HAP-1 (cell line): ENCODE data around the gene MPV17L.
"Not testable (repeated sequence)": the region's sequence is repeated elsewhere in the genome, so short reads cannot be mapped to it uniquely, and the experiment has no call there.

Experiments
- DNase-seq, 2 experiments: peaks; one replicate each; pipeline ENCODE4 v3.0.0-alpha.2; 2016 to 2020; ENCODE audit warnings: low spot score in 2 of 2
- H3K27me3 ChIP-seq: fragments of 250-450 bp; sonication (Bioruptor Pico); 2 replicates; pipeline ENCODE4 v1.5.1; 2020; ENCODE audit warnings: low read depth, mild to moderate bottlenecking, moderate library complexity
- H3K36me3 ChIP-seq: fragments of 250-450 bp; sonication (Bioruptor Pico); replicated peaks from 2 replicates; pipeline ENCODE4 v1.5.1; 2020; ENCODE audit warnings: mild to moderate bottlenecking
- H3K4me1 ChIP-seq: fragments of 250-450 bp; sonication (Bioruptor Pico); 2 replicates; pipeline ENCODE4 v1.5.1; 2020; ENCODE audit warnings: mild to moderate bottlenecking
- H3K4me3 ChIP-seq: fragments of 250-450 bp; sonication (Bioruptor Pico); 2 replicates; pipeline ENCODE4 v1.5.1; 2020; ENCODE audit warnings: mild to moderate bottlenecking, moderate library complexity
- H3K9me3 ChIP-seq: fragments of 250-450 bp; sonication (Bioruptor Pico); 2 replicates; pipeline ENCODE4 v1.5.1; 2020; ENCODE audit warnings: mild to moderate bottlenecking, moderate library complexity
- in situ Hi-C: fragments of 300-500 bp; cut with MboI; formaldehyde crosslinking; loops from 3 replicates; pipeline ENCODE4 v1.14.3; 2020; ENCODE audit warnings: low sequenced_read_pairs, inconsistent platforms, mixed read lengths

The MPV17L gene

DNA sequence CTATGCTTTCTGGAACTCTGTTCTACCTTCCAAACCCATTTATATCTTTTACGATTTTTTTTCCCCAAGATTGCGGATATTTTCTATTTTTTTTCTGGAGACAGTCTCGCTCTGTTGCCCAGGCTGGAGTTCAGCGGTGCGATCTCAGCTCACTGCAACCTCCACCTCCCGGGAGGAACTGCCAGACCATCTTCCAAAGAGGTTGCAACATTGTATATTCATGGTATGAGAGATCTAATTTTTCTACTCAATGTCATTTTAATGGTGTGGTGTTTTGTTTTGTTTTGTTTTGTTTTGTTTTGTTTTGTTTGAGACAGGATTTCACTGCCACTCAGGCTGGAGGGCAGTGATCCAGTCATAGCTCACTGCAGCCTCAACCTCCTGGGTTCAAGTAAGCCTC lies 30.3 kb downstream of the MPV17L start:
- no peaks in the 10 kb centered on the region for H3K9me3 ChIP-seq
- no peak for DNase-seq
- in situ Hi-C loops, result no loop called here
- no peaks in the 10 kb centered on the region for H3K27me3 ChIP-seq
- no peak overlapping the region for H3K4me3 ChIP-seq
- no peaks in the 10 kb centered on the region for H3K36me3 ChIP-seq
- no peaks in the 10 kb centered on the region for H3K4me1 ChIP-seq

- Histone ChIP-seq H3K4me3 (no peak overlapping the region), H3K36me3 (no peaks in the 10 kb centered on the region), H3K4me1 (no peaks in the 10 kb centered on the region), H3K9me3 (no peaks in the 10 kb centered on the region), H3K27me3 (no peaks in the 10 kb centered on the region)
- no peak for DNase-seq
- in situ Hi-C loops, result no loop called here
These were observed 31.2 kb downstream of the MPV17L start for GRCh38 chr16:15426796-15427195.

- H3K9me3 ChIP-seq, result no peaks in the 10 kb centered on the region
- no peaks in the 10 kb centered on the region for H3K27me3 ChIP-seq
- H3K36me3 ChIP-seq, result no peaks in the 10 kb centered on the region
- DNase-seq, result peak; percentile 47 to 65
- H3K4me3 ChIP-seq, result no peak overlapping the region
- no peaks in the 10 kb centered on the region for H3K4me1 ChIP-seq
- in situ Hi-C loops, result no loop called here
These were observed 32.2 kb downstream of the MPV17L start for GRCh38 chr16:15427648-15428239.

DNA sequence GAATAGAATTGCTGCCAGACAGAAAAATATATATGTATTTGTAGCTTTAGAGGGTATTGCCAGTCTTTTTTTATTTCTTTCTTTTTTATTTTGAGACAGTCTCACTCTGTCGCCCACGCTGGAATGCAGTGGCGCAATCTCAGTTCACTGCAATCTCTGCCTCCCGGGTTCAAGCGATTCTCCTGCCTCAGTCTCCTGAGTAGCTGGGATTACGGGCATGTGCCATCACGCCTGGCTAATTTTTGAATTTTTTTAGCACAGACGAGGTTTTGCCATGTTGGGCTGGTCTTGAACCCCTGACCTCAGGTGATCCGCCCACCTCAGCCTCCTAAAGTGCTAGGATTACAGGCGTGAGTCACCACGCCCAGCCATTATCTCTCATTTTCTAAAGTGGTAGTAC lies 35.3 kb downstream of the MPV17L start:
- in situ Hi-C loops, H3K36me3 ChIP-seq: not testable (repeated sequence)

GRCh38 chr16:15434079-15434424 lies 38.5 kb downstream of the MPV17L start:
- Histone ChIP-seq H3K27me3 (peaks cover 16% of the 10 kb centered on the region), H3K4me3 (peak overlapping the region; percentile 39), H3K36me3 (no peaks in the 10 kb centered on the region), H3K9me3 (no peaks in the 10 kb centered on the region), H3K4me1 (peaks cover 17% of the 10 kb centered on the region)
- no peak for DNase-seq
- in situ Hi-C loops, result no loop called here

More for the DNA sequence above, 35.3 kb downstream of the MPV17L start:
- H3K27me3 ChIP-seq, result peaks cover 16% of the 10 kb centered on the region
- H3K9me3 ChIP-seq, H3K4me3 ChIP-seq, H3K4me1 ChIP-seq, DNase-seq: not testable (repeated sequence)

DNA sequence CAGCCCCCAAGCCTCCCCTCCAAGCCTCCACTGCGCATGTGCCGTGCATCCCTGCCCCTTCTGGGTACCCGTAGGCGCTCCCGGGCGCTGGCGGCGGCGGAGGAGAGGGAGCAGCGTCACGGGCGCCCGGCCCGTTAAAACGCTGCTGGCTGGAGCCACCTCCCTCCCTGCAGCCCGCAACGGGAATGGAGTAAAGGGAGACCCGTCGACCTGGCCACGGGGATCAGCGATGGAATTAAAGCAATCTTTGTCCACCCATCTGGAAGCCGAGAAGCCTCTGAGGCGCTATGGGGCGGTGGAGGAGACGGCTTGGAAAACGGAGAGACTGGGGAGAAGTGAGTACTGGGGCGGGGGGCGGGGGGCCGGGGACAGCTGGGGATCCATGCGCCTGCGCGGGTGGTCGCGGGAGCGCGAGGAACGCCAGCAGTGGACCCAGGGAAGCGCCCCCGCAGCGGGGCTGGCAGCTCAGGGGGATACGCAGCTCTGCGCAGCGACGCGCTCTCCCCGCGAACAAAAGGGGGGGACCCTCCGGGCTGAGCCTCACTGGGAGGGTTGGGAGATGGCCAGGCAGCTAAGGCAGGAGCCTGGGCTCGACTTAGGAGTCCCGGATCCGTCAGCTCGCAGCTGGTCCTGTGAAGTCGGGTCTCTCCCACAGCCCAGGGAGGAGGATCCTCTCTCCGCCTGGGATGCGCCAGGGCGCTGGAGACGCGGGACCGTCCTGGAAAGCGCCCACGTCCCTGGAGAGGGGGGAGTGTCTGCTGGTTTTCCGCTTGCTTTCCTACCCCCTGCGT lies 39.1 kb downstream of the MPV17L start, which contains the start of gene BMERB1:
TSS of gene BMERB1 (plus strand) at position 164 of the 791 bp plus-strand sequence. CDS start at position 230, 66 bp downstream.
- H3K4me1 ChIP-seq, result peaks cover 17% of the 10 kb centered on the region
- no peaks in the 10 kb centered on the region for H3K9me3 ChIP-seq
- H3K27me3 ChIP-seq, result peaks cover 16% of the 10 kb centered on the region
- peak in 1 of 2 experiments; percentile 61 for DNase-seq
- H3K36me3 ChIP-seq, result no peaks in the 10 kb centered on the region
- in situ Hi-C loops, result no loop called here
- H3K4me3 ChIP-seq, result peak within 1 kb of the TSS; percentile 39

GRCh38 chr16:15435216-15435864 lies 39.8 kb downstream of the MPV17L start:
- Histone ChIP-seq H3K4me1 (peaks cover 17% of the 10 kb centered on the region), H3K4me3 (peak overlapping the region; percentile 39), H3K9me3 (no peaks in the 10 kb centered on the region), H3K27me3 (peaks cover 16% of the 10 kb centered on the region), H3K36me3 (no peaks in the 10 kb centered on the region)
- in situ Hi-C loops, result no loop called here
- no peak for DNase-seq

DNA sequence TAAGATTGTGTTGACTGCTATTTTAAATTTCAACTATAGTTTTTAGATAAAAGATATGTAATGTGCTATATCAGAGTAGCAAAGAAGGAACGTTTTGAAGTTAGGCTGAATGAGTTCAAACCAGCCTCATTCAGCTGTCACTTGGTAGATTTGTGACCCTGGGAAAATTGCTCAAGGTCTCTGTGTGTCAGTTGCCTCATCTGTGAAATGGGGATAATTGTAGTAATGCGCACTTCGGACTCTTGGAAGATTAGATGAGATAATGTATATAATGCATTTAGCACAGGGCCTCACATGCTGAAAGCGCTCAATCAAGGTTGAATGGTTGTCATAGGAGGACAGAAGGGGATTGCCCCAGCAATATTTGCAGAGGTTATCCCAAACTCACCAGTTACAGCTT lies 43.5 kb downstream of the MPV17L start:
- H3K4me1 ChIP-seq, result peaks cover 17% of the 10 kb centered on the region
- H3K4me3 ChIP-seq, result no peak overlapping the region
- DNase-seq, result no peak
- H3K36me3 ChIP-seq, result no peaks in the 10 kb centered on the region
- H3K9me3 ChIP-seq, result no peaks in the 10 kb centered on the region
- in situ Hi-C loops, result no loop called here
- peaks cover 14% of the 10 kb centered on the region for H3K27me3 ChIP-seq

DNA sequence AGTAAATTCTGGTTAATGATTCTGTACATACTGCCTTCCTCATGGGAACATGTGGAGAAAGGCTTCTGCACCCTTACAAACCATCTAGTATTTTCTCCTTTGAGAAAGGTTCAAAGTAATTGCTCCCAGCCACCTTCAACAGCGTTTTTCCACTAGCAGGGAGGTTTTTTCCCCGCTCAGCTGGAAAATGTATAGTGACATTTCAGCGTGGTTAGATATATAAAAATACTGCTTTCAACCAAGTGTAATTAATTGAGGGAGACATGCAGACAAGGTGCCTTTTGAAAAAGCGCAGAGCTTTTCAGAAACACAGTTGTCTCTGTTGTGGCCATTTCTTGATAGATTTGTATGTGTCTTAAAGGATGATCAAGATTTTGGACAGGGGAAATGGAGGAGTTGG lies 44.0 kb downstream of the MPV17L start:
- H3K27me3 ChIP-seq, result peaks cover 12% of the 10 kb centered on the region
- H3K4me3 ChIP-seq, result no peak overlapping the region
- H3K36me3 ChIP-seq, result no peaks in the 10 kb centered on the region
- peaks cover 17% of the 10 kb centered on the region for H3K4me1 ChIP-seq
- in situ Hi-C loops, result no loop called here
- no peak for DNase-seq
- no peaks in the 10 kb centered on the region for H3K9me3 ChIP-seq

DNA sequence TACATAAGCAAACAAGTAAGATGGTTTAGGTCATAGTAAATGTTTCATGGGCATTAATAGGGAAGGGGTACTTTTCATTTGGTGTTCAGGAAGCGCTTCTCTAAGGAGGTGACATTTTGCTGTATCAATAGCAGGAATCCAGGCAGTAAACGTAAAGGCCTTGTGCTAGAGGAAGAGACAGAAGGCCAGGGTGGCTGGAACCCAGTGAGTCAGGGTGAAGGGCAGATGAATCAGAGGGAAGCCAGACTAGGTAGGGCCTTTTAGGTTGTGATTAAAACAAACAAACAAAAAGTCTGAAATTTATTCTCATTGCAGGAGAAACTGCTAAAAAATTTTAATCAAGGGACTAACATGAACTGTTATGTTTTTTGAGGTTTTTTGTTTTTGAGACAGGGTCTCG lies 45.3 kb downstream of the MPV17L start:
- in situ Hi-C loops, result no loop called here

GRCh38 chr16:15442140-15442539 lies 46.6 kb downstream of the MPV17L start:
- in situ Hi-C loops, DNase-seq, H3K36me3 ChIP-seq, H3K4me1 ChIP-seq, H3K4me3 ChIP-seq, H3K9me3 ChIP-seq, H3K27me3 ChIP-seq: not testable (repeated sequence)

More for the DNA sequence above, 45.3 kb downstream of the MPV17L start:
- no peak for DNase-seq
- Histone ChIP-seq H3K36me3 (no peaks in the 10 kb centered on the region), H3K4me1 (peaks cover 11% of the 10 kb centered on the region), H3K9me3 (no peaks in the 10 kb centered on the region), H3K4me3 (no peak overlapping the region), H3K27me3 (peaks cover under 1% of the 10 kb centered on the region)

DNA sequence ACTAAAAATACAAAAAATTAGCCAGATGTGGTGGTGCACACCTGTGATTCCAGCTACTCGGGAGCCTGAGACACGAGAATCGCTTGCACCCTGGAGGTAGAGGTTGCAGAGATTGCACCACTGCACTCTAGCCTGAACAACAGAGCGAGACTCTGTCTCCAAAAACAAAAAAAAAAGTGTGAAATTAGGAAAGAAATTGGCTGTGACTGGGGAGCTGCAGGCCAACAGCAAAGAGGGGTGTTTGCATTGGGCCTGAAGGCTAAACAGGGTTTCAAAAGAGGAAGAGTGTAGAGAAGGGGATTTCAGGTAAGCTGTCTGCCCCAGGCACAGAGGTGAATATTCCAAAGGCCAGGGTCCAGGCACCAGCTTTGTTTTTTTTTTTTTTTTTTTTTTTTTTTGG lies 48.2 kb downstream of the MPV17L start:
- Histone ChIP-seq H3K36me3 (no peaks in the 10 kb centered on the region), H3K4me3 (no peak overlapping the region), H3K4me1 (no peaks in the 10 kb centered on the region; the same call in 1 of the 2 replicates), H3K9me3 (no peaks in the 10 kb centered on the region), H3K27me3 (no peaks in the 10 kb centered on the region)
- DNase-seq, result no peak
- in situ Hi-C loops, result no loop called here

DNA sequence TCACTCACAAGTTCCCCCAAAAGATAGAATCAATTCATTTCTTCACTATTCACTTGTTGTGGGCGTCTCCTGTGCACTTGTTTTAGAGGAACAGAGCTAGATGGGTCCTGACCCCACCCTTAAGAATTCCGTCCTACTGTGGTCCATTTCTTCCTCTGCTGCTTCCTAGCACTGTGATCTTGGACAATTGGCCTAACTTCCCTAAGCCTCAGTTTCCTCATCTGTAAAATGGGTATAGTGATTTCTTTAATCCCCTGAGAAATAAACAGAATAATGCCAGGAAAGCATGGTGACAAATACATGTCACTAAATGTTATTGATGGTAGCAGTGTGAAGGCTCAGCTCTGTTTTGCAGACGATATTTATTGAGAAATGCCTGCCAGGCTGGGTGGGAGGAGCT lies 48.7 kb downstream of the MPV17L start:
- in situ Hi-C loops, result no loop called here
- Histone ChIP-seq H3K36me3 (no peaks in the 10 kb centered on the region), H3K4me1 (no peaks in the 10 kb centered on the region; the same call in 1 of the 2 replicates), H3K9me3 (no peaks in the 10 kb centered on the region), H3K27me3 (no peaks in the 10 kb centered on the region), H3K4me3 (no peak overlapping the region)
- no peak for DNase-seq

- H3K4me1 ChIP-seq, result no peaks in the 10 kb centered on the region; the same call in 1 of the 2 replicates
- H3K9me3 ChIP-seq, result no peaks in the 10 kb centered on the region
- in situ Hi-C loops, result no loop called here
- no peak overlapping the region for H3K4me3 ChIP-seq
- no peak for DNase-seq
- H3K36me3 ChIP-seq, result no peaks in the 10 kb centered on the region
- H3K27me3 ChIP-seq, result no peaks in the 10 kb centered on the region
These were observed 49.9 kb downstream of the MPV17L start for GRCh38 chr16:15445450-15445849.
